K562 (cell line): ENCODE measurements around the gene OCA2. TPM values are rescaled to one million over a fixed set of nuclear protein-coding genes. Genes with fewer than 3 reads are reported as not detected.
A peak's percentile ranks its signal among the peaks of the same experiment; 100 is the strongest.
"Not testable (repeated sequence)": the region's sequence is repeated elsewhere in the genome, so short reads cannot be mapped to it uniquely, and the experiment has no call there.

Source experiments
- ATAC-seq: fragments of 200-7000 bp; cut with Tn5 transposase; 3 replicates; pipeline ENCODE4 v1.9.1; 2020; ENCODE audit warnings: moderate library complexity
- BruUV-seq: library from RNA; stranded (reverse); fragments of 400-500 nt; replicated peaks from 2 replicates; lab custom pipeline; 2021; lab: Mats Ljungman, UMichigan
- CTCF ChIA-PET: fragments of 300-600 bp; formaldehyde crosslinking; extraction: SDS; loops from one replicate; lab custom pipeline; 2021; ENCODE audit warnings: low intra/inter-chr PET ratio; lab: Yijun Ruan, JAX
- POLR2A ChIA-PET: fragments of 300-600, 350-650 bp; sonication (Branson Sonifier 250); formaldehyde crosslinking; extraction: SDS; loops from one replicate; lab custom pipeline; 2021; ENCODE audit warnings: antibody characterized with exemption, inconsistent platforms; lab: Yijun Ruan, JAX
- DNase-seq, 4 experiments: peaks; one replicate each; pipeline versions ENCODE4 v3.0.0 to v3.0.0-alpha.2; 2011 to 2018; ENCODE audit warnings: low spot score in 3 of 4, mixed read lengths in 3 of 4; ENCODE audit errors: extremely low read depth in 1 of 4
- FAIRE-seq: peaks from 2 replicates; lab custom pipeline; 2011; peaks lifted over from hg19 to GRCh38; lab: Jason Lieb, UNC
- H2AFZ ChIP-seq: 2 replicates; pipeline ENCODE4 v1.6.0; 2011; ENCODE audit warnings: low read depth, low read length, control low read depth, inconsistent platforms
- H3K27ac ChIP-seq: fragments of 200-600 bp; 3 replicates; pipeline ENCODE4 v1.8.0; 2011; ENCODE audit warnings: low read depth, mild to moderate bottlenecking, control low read depth, inconsistent platforms, low read length, moderate library complexity, mixed read lengths; ENCODE audit errors: extremely low read depth
- H3K27me3 ChIP-seq, 2 experiments: fragments of 300-600 bp in 1 of 2; 2 replicates in 1 of 2; 3 replicates in 1 of 2; pipeline versions ENCODE4 v1.6.0 to v1.8.0; 2011; ENCODE audit warnings: inconsistent platforms in 2 of 2, low read length in 2 of 2, mild to moderate bottlenecking in 1 of 2, mixed read lengths in 1 of 2, moderate library complexity in 1 of 2; ENCODE audit not compliant: control insufficient read depth in 2 of 2, insufficient read depth in 2 of 2
- H3K36me3 ChIP-seq: fragments of 300-600 bp; 3 replicates; pipeline ENCODE4 v1.8.0; 2011; ENCODE audit warnings: mild to moderate bottlenecking, low read length, inconsistent platforms; ENCODE audit not compliant: control insufficient read depth, insufficient read depth
- H3K4me1 ChIP-seq, 2 experiments: fragments of 200-600 bp in 1 of 2; replicated peaks in 1 of 2; 2 replicates in 1 of 2; 3 replicates in 1 of 2; pipeline versions ENCODE4 v1.5.1 to v1.8.0; 2011; ENCODE audit warnings: inconsistent platforms in 2 of 2, low read length in 2 of 2, mild to moderate bottlenecking in 1 of 2, mixed read lengths in 1 of 2, moderate library complexity in 1 of 2; ENCODE audit not compliant: control insufficient read depth in 2 of 2, insufficient read depth in 2 of 2
- H3K4me2 ChIP-seq: 2 replicates; pipeline ENCODE4 v1.6.1; 2011; ENCODE audit warnings: low read length, control low read depth, inconsistent platforms, mixed read lengths; ENCODE audit not compliant: insufficient read depth
- H3K4me3 ChIP-seq: fragments of 200-600 bp; sonication (generic), shearing (Covaris generic); 2 replicates; pipeline ENCODE4 v1.5.1; 2016; ENCODE audit warnings: control low read depth, inconsistent platforms
- H3K79me2 ChIP-seq: fragments of 200-600 bp; 3 replicates; pipeline ENCODE4 v1.8.0; 2011; ENCODE audit warnings: low read length, inconsistent platforms; ENCODE audit not compliant: control insufficient read depth, insufficient read depth
- H3K9ac ChIP-seq, 2 experiments: 2 replicates each; pipeline versions ENCODE4 v1.6.0 to v1.6.1; 2011; ENCODE audit warnings: low read depth in 2 of 2, low read length in 2 of 2, control low read depth in 1 of 2, inconsistent platforms in 1 of 2, mild to moderate bottlenecking in 1 of 2, mixed read lengths in 1 of 2; ENCODE audit not compliant: insufficient read depth in 1 of 2
- H3K9me1 ChIP-seq: one replicate; pipeline ENCODE4 v1.6.0; 2011; ENCODE audit warnings: inconsistent platforms, mild to moderate bottlenecking, low read length, moderate library complexity; ENCODE audit not compliant: control insufficient read depth, insufficient read depth
- H3K9me3 ChIP-seq: replicated peaks from 2 replicates; pipeline ENCODE4 v1.5.1; 2011; ENCODE audit warnings: low read depth, low read length, inconsistent platforms; ENCODE audit not compliant: control insufficient read depth, insufficient read depth
- H4K20me1 ChIP-seq: replicated peaks from 2 replicates; pipeline ENCODE4 v1.6.1; 2011; ENCODE audit warnings: low read length, inconsistent platforms, mixed read lengths; ENCODE audit not compliant: control insufficient read depth, insufficient read depth
- ASH1L ChIP-seq: fragments of 450-650 bp; IDR thresholded peaks from 2 replicates; pipeline ENCODE4 v1.6.1; 2018; ENCODE audit warnings: borderline replicate concordance, mild to moderate bottlenecking, low read depth; ENCODE audit not compliant: partially characterized antibody
- C11orf30 ChIP-seq: fragments of 450-650 bp; IDR thresholded peaks from 2 replicates; pipeline ENCODE4 v1.6.1; 2016; ENCODE audit warnings: low read depth, mild to moderate bottlenecking
- CC2D1A ChIP-seq: fragments of 450-650 bp; IDR thresholded peaks from 2 replicates; pipeline ENCODE4 v1.6.1; 2017; ENCODE audit warnings: mild to moderate bottlenecking
- IRF1 ChIP-seq: sonication (generic); formaldehyde crosslinking; IDR thresholded peaks from 2 replicates; pipeline ENCODE4 v1.8.0; 2022; ENCODE audit warnings: missing genetic modification reagents, mild to moderate bottlenecking, borderline replicate concordance
- KAT2B ChIP-seq: IDR thresholded peaks from one replicate; pipeline ENCODE4 v1.6.1; 2012; ENCODE audit warnings: low read depth, mild to moderate bottlenecking, control low read depth, inconsistent platforms, low read length, moderate library complexity
- MAFG ChIP-seq: fragments of 450-650 bp; conservative IDR thresholded peaks from 2 replicates; pipeline ENCODE4 v1.6.1; 2016; ENCODE audit warnings: missing genetic modification characterization, missing compliant biosample characterization
- NFYB ChIP-seq: IDR thresholded peaks from 2 replicates; pipeline ENCODE4 v1.6.1; 2011; ENCODE audit warnings: mild to moderate bottlenecking, moderate library complexity; ENCODE audit not compliant: insufficient read length; ENCODE audit errors: extremely low read depth
- PRPF4 ChIP-seq: fragments of 200-400 bp; formaldehyde crosslinking; IDR thresholded peaks from one replicate; pipeline ENCODE4 v1.6.1; 2017; ENCODE audit warnings: low read length, low read depth, mild to moderate bottlenecking; ENCODE audit not compliant: insufficient read depth, poor library complexity, severe bottlenecking
- RBM25 ChIP-seq: fragments of 200-400 bp; formaldehyde crosslinking; IDR thresholded peaks from 2 replicates; pipeline ENCODE4 v1.6.1; 2018; ENCODE audit warnings: low read length, low read depth, moderate library complexity; ENCODE audit not compliant: severe bottlenecking
- XRCC3 ChIP-seq: fragments of 450-650 bp; IDR thresholded peaks from 2 replicates; pipeline ENCODE4 v1.6.1; 2017; ENCODE audit warnings: mild to moderate bottlenecking, moderate library complexity
- ZNF197 ChIP-seq: fragments of 200-800 bp; sonication (Bioruptor generic); IDR thresholded peaks from 2 replicates; pipeline ENCODE4 v1.6.1; 2016; ENCODE audit warnings: low read depth, missing genetic modification characterization, missing compliant biosample characterization
- ZNF316 ChIP-seq: fragments of 450-650 bp; IDR thresholded peaks from 2 replicates; pipeline ENCODE4 v1.6.1; 2016
- WGBS: fragments of 100-300 bp; shearing (Covaris generic); methylation state at CpG from one replicate; pipeline ENCODE4 v1.1.6; 2016; ENCODE audit warnings: low coverage, mixed read lengths; ENCODE audit not compliant: insufficient coverage; ENCODE audit errors: missing lambda C conversion rate; 5-methylcytosine and 5-hydroxymethylcytosine counted together
- in situ Hi-C: fragments of 300-500 bp; cut with MboI; formaldehyde crosslinking; loops from 4 replicates; pipeline ENCODE4 v1.15.0; 2018; ENCODE audit warnings: inconsistent platforms, mixed read lengths
- intact Hi-C: fragments of 100-400 bp; cut with micrococcal nuclease; formaldehyde crosslinking; loops from 2 replicates; pipeline ENCODE4 v1.14.2; 2022
- polyA plus RNA-seq, 8 experiments: library from polyadenylated mRNA; depleted of rRNA in 4 of 8; stranded (reverse) in 5 of 8; unstranded in 3 of 8; fragments of >200 nt; fragmentation: Nextera tagmentation in 2 of 8; fragmentation: Illumina TruSeq in 1 of 8; extraction: Ambion mirVana in 2 of 8; extraction: Trizol in 1 of 8; gene quantifications; 2 replicates each; pipeline versions ENCODE4 v1.2.1 to v1.2.3, GENCODE V29; 2011 to 2014; ENCODE audit warnings: inconsistent platforms in 1 of 8, missing spikeins in 1 of 8
- total RNA-seq, 7 experiments: library from RNA; depleted of rRNA in 6 of 7; stranded (reverse); fragments of >200 nt in 6 of 7; fragmentation: Illumina TruSeq in 2 of 7; extraction: Trizol in 2 of 7; gene quantifications; 2 replicates each; pipeline versions ENCODE4 v1.2.1 to v1.2.3, GENCODE V29; 2011 to 2021; ENCODE audit warnings: low replicate concordance in 1 of 7
- TF ChIP-seq, protein P1 (sequence below): fragments of 250-450 bp; sonication (Bioruptor Pico); IDR thresholded peaks from 2 replicates; pipeline ENCODE4 v1.8.0; 2022; ENCODE audit warnings: inconsistent platforms, mild to moderate bottlenecking, moderate library complexity, borderline replicate concordance

Gene OCA2
- total and polyA plus RNA-seq, 9 of the 15 experiments (the other 6 are each of a cell fraction or from before 2014, with no cell fraction given) = 0.07 to 0.59 (median 0.17) TPM; not detected in 1

GRCh38 chr15:27767430-27767829 is 331.7 kb downstream of the OCA2 start:
- not testable (repeated sequence) for H3K27ac ChIP-seq
- peak; percentile 15 for TF ChIP-seq RBM25
- TF ChIP-seq NFYB = peak; percentile 24
- peak; percentile 73 for TF ChIP-seq ZNF316
- peak; percentile 47 for TF ChIP-seq ASH1L
- TF ChIP-seq C11orf30 = peak; percentile 22; the same call in 1 of the 2 replicates
- TF ChIP-seq MAFG (tag) = peak; percentile 38
- TF ChIP-seq, all 486 proteins: peak for 6; not testable (repeated sequence) for 480
- H3K79me2 ChIP-seq, H4K20me1 ChIP-seq, H3K9ac ChIP-seq, in situ Hi-C loops, H3K4me3 ChIP-seq, intact Hi-C loops, DNase-seq, H3K9me3 ChIP-seq, ATAC-seq, H3K9me1 ChIP-seq, H2AFZ ChIP-seq, CTCF ChIA-PET, H3K36me3 ChIP-seq, H3K4me1 ChIP-seq, BruUV-seq, FAIRE-seq, H3K4me2 ChIP-seq: not testable (repeated sequence)
- H3K27me3 ChIP-seq = peaks cover 0 to 17% of the 10 kb centered on the region in 2 experiments; a peak in 2 of 5 replicates
- POLR2A ChIA-PET = interaction anchor here (0.6 kb wide), 1 partner anchor 234 kb away, joined by 4 read pairs; no protein-coding TSS in a partner anchor

- no peaks in the 10 kb centered on the region for H3K9me1 ChIP-seq
- no peak for FAIRE-seq
- CTCF ChIA-PET = no interaction called here
- TF ChIP-seq ZNF197 (CRISPR knock-in tag) = no peak
- no peak for TF ChIP-seq CC2D1A
- TF ChIP-seq PRPF4 = no peak
- no peak for TF ChIP-seq IRF1 (CRISPR knock-in tag)
- TF ChIP-seq XRCC3 = no peak
- no peak for TF ChIP-seq KAT2B
- TF ChIP-seq, protein P1, sequence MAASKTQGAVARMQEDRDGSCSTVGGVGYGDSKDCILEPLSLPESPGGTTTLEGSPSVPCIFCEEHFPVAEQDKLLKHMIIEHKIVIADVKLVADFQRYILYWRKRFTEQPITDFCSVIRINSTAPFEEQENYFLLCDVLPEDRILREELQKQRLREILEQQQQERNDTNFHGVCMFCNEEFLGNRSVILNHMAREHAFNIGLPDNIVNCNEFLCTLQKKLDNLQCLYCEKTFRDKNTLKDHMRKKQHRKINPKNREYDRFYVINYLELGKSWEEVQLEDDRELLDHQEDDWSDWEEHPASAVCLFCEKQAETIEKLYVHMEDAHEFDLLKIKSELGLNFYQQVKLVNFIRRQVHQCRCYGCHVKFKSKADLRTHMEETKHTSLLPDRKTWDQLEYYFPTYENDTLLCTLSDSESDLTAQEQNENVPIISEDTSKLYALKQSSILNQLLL (CRISPR knock-in tag) = no peak
Measured at GRCh38 chr15:27764339-27764738, 334.8 kb downstream of the OCA2 start.

More at GRCh38 chr15:27764339-27764738, 334.8 kb downstream of the OCA2 start:
- ATAC-seq (no peak), DNase-seq (no peak)
- WGBS = 5% methylated on average over 3 of the region's 3 CpGs
- POLR2A ChIA-PET = no interaction called here
- Histone ChIP-seq H3K36me3 (no peaks in the 10 kb centered on the region), H3K27ac (no peak overlapping the region), H3K27me3 (peaks cover 0 to 13% of the 10 kb centered on the region in 2 experiments; a peak in 2 of 5 replicates), H3K9ac (no peak overlapping the region), H3K4me3 (no peak overlapping the region), H3K9me3 (no peaks in the 10 kb centered on the region), H3K4me2 (no peak overlapping the region), H2AFZ (no peak overlapping the region), H3K79me2 (no peaks in the 10 kb centered on the region), H4K20me1 (no peaks in the 10 kb centered on the region), H3K4me1 (no peaks in the 10 kb centered on the region)
- no TSS peak for BruUV-seq
- intact Hi-C loops (no loop called here), in situ Hi-C loops (no loop called here)
